SW 1271 (cell line): Measurements from ENCODE around the gene RPL22.

ENCODE experiments used
- DNase-seq, 2 experiments: peaks; one replicate each; lab custom pipeline; 2025; lab: John Stamatoyannopoulos, UW

Gene RPL22

DNA sequence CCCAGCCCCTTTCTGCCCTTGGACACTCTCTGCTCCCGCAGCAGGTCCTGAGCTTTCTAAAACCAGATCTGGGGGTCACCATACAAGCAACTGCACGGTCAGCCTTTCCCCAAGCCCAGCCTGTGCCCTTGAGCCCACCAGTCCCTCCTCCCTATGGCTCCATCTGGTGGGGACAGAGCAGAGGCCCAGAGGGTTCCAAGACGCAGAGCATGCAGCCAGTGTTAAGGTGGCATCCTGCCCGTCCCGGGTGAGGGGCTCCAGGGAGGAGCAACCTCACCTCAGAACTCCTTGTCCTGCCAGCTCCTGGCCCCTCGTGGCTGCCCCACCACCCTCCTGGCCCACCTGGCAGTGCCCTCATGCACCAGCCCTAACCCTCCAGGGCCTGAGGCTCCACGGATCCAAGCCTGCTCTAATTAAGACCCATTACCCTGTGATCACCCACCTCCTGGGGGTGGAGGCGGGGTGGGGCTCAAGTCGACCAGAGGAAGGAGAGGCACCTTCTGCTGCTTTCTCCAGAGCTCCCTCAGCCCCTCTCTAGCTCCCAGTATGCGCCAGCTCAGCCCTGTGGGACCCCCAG is 27.8 kb downstream of the RPL22 start:
- DNase-seq, result no peak

DNA sequence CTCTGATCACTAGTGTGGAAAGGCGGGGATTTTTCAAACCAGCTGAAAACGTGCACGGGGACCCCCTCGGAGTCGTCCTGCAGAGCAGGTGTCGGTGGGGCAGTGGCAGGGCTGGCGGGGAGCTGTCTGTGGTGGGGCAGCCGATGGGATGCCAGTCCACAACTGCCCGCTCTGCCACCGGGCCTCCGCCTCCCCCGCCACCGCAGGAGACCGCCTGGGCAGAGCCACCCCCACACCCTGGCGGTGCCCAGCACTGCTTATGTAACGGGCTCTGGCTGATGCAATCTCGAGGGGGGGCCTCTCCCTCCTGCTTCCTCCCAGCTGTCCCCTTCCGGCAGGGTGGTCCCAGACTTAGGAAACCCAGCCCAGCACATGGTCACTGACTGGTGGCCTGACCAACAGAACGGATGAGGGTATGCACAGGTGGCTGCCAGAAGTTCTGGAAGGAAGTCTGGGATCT is 28.6 kb downstream of the RPL22 start:
- no peak for DNase-seq

DNA sequence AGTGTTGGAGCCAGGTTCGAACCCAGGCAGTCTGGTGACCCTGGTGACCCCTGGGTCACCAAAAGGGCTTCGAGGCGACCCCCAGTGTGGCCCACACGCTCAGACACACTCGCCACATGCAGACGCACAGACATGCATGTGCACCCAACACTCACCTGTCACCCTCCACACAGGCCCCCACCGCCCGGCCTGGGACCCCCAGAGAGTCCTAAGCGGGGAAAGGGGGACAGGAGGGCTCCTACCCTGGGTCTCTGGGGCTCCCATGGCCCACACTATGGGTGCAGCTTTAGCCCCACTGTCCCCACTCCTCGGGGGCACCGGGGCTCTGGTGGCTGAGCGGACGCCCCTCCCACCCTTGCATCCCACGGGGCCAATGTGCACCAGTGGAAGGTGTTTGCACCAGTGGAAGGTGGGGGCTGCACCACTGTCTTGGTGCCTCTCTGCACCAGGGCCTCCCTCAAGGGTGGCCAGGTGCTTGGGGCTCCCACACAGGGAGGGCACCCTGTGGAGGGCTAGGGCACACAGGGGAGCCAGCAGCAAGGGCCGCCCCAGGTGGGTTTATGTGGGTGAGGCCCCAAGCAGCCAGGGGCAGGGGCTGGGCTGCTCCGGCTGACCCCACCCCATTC is 29.2 kb downstream of the RPL22 start:
- DNase-seq, result no peak

DNA sequence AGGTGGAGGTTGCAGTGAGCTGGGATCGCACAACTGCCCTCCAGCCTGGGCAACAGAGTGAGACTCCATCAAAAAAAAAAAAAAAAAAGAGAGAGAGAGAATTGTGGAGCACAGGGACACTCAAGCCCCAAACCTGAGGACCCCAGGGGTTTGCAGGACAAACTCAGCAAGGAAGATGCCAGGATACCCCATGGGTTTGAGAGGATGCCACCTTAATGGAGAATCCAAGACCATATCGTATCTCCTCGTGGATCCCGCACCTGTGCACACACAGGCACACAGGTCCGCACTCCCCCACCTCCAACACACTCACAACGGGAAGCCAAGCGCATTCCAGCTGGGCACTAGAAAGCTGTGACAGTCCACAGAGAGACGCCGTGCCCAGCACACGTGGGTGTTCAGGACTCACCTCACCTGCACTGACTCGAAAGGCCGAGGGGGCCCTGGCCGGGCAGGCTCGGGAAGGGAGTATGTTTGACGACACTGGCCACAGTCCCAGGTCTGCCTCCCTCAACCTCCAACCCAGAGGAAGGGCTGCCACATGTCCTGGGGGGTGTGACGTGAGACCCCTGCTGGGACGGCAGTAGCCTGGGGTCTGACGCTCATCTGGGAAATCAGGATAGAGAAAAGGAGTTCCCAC is 30.3 kb downstream of the RPL22 start:
- no peak for DNase-seq

DNA sequence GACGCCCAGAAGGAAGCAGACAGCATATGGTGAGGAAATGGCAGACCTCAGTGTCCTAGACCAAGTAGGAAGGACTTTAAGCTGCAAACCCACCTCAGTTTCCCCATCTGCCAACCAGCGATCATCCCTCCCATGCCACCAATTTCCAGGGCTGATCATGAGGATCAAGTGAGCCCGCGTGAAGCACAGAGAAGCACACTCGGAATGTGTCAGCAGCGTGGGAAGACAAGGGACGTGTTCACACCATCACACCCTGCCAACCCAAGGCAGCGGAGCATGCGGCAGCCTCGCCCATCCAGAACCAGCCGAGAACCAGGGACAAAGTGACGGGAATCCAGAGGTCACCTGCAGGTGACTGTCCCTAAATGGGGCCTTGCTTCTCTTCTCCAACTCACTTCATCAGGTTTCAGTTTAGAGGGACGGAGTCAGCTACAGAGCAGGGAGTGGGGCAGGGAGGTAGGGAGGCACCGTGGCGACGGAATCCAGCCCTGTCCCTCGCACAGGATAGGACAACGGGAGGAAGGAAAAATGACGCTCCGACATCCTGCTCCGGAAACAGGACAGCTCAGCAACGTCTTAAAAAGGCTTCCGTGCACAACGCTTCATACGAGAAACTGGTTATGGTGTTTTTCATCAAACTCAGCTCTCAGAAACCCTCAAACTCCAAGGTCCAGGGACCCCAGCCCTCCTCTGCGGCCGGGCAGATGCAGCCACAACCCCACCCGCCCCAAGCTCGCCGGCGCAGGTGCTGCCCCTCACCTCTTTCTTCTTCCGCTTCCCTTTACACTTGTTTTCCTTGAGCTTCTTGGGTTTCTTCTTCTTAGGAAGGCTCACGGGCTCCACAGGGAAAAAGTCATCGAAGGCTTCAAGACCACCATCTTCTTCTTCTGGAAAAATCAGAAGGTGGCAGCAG is 31.7 kb downstream of the RPL22 start:
- no peak for DNase-seq

DNA sequence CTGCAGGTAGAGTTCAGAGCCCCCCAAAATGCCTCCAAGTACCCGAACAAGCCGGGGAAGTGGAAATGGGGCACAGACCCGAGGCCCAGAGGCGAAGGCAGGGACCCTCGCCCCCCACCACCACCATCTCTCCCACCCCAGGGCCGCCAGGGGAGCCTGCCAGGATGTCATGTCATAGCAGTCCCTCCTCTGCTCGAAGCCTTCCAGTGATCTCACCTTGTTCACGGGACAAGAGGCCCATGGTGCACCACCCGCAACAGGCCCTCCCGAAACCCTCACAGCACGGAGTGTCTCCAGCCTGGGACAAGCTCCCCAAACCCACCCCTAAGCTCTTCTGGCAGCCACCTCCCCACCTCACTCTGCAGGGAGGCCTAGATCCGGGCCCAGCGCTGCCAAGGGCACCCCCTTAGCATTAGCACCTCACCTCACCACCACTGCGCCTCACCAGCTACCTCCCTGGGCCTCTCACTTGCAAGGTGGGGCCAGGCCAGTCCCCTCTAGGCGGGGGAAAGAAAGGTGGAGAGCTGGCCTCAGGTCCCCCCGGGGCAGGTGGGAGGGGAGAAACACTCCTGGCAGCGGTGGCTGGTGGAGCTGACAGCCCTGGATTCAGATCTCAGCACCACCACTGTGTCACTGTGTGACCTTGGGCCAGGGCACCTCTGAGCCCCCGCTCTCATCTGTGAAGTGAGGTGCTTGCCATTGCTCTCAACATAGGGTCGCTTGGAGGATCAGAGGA is 32.6 kb downstream of the RPL22 start:
- DNase-seq, result no peak

DNA sequence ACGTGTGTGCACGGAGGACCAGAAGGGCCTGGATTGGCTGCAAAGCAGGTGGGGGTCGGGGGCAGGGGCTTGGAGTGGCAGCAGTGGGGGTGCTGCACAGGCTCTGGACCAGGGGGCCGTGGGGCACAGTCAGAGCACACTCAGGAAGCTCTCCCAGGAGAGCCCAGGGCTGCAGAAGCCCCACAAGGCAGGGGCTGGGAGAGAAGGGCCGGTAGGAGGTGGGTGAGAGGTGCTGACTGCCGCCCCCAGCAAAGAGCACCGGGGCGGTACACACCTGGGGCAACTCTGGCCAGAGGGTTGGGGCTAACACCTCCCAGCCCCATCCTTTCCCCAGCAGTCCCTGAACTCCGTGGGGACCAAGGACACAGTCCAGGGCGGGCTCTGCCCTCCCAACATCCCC is 33.2 kb downstream of the RPL22 start:
- no peak for DNase-seq

DNA sequence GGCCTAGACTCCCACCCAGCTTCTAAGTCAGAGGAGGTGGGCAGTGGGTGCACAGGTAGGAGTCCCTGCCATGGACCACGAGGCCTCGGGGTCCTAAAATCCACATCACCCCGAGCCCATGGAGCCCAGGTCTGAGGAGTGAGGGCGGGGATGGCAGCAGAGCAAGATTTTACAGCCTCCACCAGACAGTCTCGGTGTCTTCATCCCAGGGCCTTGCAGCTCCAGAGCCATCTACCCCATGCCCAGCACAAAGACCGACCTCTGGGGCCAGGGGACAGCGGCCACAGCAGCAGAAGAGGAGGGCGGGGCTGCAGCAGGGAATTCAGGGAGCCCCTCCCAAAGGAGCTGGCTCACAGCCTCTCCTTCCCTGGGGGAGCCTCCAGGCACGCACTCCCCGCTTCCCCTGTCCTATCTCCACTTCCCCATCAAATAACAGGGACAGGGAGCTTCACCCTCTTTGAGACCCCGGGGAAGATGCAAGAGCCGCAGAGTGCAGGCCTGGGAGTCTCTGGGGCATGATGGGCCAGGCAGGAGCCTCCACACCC is 33.9 kb downstream of the RPL22 start:
- DNase-seq, result no peak

DNA sequence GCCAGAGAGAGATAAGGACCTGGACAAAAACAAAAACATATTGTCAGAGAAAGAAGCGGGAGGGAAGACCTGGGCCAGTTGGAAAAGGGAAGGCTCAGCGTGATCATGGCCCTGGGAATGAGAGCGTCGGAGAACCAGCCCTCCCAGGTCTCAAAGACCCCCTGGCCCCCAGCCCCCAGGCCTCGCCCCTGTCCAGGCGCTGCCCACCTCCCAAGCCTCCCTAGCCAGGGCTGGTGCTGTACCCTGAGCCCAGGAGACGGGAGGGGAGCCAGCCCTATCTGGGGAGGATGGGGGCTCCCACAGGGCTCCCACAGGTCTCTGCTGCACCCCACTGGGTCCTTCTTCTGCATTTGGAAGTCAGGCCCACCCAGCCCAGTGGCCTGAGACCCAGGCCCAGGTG is 34.4 kb downstream of the RPL22 start:
- no peak for DNase-seq

DNA sequence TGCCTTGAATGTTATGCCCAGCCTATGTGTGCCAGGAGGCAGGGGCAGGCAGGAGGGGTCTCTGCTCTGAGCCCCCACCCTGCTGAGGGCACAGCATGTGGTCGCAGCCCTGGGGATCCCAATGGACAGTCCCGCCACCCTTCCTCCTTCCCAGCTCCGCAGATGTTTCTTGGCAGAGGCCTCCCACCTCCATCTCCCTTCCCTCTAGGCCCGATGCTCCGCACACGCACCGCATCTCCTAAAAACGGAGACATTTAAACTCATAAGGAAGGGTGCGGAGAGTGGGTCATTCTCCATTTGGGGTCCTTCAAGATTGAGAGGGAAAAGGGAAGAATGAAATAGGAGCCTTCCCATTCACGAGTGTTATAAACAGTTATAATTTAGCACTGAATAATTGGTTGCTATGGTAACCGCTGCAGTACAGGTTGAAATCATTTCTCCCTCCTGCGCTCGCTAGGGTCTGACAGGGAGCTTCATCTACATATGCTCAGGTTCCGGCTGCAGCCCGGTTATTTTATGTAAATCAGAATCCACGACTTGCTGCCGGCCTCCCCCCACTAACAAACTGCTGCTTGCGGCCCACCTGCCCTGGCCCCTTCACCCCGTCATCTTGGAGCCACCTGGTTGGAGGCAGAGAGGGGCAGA is 35.3 kb downstream of the RPL22 start:
- DNase-seq, result no peak

DNA sequence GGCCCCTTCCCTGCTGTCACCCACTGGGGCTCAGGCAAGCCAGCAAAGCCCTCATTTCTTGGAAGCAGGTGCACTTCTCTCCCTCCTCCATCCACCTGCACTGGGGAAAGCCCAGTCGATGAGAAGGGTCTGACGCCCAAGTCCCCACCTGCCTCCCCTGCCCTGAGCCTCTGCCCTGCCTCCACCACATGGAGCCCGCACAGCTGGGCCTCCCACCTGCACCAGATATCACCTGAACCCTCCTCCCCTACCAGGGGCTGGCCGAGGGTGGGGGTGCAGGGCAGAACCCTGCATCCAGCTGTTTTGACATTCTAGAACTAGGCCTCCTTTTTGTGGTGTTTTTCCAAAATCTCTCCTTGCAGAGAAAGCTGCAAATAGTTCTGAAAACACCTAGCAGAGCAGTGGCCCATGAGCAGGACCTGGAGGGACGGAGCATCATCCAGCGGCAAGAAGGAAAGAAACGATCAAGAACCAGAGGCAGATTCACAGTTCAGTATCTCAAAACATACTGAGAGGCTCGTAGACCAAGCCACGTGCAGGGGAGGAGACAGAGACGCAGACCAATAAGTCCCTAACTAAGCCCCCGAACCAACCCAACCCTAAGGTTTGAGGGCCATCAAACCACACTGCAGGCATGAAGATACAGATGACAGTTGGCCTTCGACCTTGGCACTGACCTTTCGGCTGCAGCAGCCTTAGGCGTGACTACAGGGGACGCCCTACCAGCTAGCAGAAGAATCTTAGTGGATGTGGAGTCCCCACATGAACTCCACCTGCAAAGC is 36.0 kb downstream of the RPL22 start:
- no peak for DNase-seq

DNA sequence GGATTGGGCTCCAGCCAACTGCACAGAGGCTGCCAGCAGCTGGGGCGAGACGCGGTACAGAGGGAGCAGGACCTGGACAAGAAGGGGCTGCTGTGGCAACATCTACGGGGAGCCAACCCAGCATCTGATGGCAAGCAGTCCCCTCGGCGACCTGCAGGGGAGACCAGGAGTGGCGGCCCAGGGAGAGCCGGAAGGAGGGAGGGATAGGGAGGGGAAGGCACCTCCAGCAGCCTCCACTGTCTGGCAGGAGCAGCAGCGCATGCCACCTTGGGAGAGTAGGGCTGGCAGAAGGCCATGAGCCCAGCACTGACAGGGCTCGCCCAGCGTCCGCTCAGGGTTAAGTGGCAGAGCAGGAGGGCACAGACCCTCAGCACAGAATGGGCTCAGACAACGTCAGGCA is 36.6 kb downstream of the RPL22 start:
- DNase-seq, result no peak

DNA sequence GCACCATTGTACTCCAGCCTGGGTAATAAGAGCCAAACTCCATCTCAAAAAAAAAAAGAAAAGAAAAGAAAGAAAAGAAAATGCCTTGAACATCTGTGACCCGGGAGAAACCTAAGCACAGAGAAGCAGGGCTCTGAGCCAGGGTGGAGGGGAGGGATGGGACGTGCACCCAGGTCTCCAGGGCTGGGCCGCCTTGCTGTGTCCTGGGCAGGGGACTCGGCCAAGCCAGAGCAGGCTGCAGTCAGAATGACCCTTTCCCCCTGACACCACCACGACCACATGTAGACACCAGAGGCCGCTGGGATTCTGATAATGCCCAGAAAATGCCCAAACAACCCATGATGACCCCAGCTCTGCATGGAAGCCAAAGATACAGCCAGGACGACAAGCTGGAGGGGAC is 37.1 kb downstream of the RPL22 start:
- DNase-seq, result no peak

DNA sequence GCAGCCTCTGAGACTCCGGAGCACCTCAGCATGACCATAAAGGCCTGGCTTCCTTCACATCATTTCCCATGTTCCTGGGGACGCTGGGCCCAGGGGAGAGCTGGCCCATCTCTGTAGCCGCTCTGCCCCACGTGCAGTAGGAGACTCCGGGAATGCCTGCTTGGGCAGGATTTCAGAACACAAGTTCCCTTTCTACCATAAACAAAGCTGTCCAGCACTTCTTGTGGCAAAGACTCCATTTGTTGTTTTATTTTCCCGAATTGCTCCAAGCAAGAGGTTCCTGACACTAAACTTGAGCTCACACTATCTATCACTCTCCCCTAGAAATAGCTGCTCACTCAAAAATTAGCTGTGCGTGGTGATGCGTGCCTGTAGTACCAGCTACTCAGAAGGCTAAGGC is 41.2 kb downstream of the RPL22 start:
- DNase-seq, result no peak

DNA sequence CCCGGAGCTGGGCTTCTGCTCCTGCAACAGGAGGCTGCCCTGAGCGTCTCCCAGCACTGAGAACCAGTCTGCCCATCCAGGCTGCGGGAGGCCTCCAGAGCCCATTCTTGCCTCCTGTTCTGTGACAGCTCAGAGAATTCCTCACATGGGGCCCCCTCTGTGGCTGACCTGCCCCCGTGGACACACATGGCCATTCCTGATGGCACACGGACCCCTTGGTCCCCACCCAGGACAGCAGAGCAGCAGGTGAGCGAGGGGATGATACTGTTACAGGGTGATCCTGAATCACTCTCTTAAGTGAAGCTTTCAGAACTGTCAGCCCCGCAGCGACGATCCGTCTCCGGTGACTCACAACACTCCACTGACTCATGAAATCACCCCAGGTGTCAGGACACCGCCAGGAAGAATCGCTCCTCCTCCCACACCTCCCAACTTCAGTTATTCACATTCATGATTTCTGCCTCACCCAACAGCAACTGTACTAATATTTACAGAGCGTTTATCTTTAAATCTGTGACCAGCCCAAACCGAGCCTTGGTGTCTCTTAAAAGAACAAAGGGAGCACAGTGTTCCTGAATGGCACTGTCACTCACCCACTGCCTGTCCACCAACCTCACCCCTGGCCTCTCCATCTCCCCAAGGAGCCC is 41.7 kb downstream of the RPL22 start:
- DNase-seq, result peak; percentile 41 to 66

DNA sequence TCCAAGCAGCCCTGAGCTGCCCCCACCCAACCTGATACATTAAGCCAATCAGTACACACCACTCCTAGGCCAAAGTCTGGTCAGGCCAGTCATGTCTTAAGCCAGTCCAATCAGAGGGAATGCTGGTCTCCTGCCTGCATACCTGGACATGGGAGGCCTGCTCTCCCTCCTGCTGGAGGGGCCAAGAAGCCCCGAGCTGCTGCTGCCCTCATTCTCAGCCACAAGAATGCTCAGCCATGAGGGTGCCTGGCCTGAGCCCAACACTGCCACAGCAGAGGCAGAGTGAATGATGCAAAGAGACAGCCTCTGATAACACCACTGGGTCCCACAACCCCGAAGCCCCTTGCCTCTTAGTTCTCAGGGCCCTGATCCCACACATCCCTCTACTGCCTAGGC is 42.3 kb downstream of the RPL22 start:
- DNase-seq, result no peak

DNA sequence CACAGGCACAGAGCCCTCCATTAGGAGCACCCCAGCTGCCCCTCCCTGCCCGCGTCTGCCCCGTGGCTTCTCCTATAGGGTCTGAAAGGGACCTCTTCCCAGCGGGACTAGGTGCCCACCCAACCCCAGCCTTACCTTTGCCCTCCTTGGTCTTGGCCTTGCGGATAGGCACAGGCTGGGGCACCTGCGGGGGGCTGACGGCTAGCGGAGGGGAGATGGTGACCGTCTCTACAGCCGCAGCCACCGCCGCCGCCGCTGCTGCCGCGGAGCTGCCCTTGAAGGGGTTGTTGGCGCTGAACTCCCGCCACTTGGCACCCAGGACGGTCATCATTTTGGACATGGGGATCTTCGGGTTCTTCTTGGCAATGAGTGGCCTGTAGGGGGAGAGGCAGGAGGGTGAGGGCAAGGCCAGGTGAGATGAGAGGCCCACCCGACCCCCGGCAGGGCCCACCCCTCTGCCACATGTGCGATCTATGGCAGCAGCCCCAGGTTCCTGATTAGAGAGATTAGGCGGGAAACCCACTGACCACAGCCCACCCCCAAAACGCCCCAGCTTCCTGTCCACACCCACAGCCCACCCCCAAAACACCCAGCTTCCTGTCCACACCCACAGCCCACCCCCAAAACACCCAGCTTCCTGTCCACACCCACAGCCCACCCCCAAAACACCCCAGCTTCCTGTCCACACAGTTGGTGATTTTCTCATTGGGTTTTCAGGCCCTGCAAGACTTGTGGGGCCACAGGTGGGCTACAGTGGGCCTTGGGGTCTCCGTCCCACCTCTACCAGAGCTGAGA is 44.7 kb downstream of the RPL22 start:
- no peak for DNase-seq

DNA sequence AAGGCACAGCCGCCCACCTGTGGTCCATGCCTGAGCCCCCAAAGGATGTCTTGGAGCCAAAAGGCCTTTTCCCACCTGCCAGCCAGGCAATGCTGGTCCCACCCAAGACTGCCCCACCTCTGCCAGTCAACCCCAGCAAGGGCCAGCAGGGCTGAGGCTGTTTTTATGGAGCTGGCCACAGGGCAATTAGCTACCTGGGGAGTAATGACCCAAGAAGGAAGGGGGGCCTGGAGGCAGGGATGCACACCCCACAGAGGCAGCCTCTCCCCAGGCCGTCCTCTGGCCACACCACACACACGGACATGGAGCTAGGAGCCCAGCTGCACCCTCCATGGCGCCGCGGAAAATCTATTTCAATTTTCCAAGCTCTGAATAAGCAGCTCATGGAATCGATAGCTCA is 46.5 kb downstream of the RPL22 start:
- DNase-seq, result no peak

DNA sequence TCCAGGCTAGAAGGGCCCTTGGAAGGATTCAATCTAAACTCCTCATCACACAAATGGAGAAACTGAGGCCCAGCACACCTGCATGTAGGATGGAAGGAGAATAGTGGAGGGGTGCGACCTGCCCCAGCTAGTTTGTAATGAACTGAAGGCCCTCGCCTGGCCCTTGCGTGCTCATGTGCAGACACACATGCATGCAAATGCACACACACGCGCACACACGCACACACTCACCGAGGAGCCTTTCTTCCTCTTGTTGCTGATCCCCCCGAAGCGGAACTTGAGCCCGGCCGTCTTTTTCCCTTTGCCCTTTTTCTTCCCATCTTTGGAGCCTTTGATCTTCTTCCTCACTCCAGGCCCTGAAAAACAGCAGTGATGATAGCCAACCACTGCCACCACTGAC is 47.2 kb downstream of the RPL22 start:
- DNase-seq, result no peak
